Skeletal muscle tissue (tissue), 4 donors: ENCODE data around the gene SNX2. TPM values are rescaled to one million over a fixed set of nuclear protein-coding genes. Genes with fewer than 3 reads are reported as not detected.
A peak's percentile ranks its signal among the peaks of the same experiment; 100 is the strongest.

Experiments
- H3K27ac ChIP-seq: one replicate; pipeline ENCODE4 v1.7.0; 2013; ENCODE audit warnings: mild to moderate bottlenecking, low read depth, low read length, inconsistent platforms
- H3K27me3 ChIP-seq, 3 donors: one replicate each; pipeline ENCODE4 v1.7.0; 2013; ENCODE audit warnings: low read length in 3 of 3; ENCODE audit not compliant: control insufficient read depth in 3 of 3, insufficient read depth in 3 of 3
- H3K36me3 ChIP-seq, 3 donors: one replicate each; pipeline ENCODE4 v1.7.0; 2013; ENCODE audit warnings: low read length in 3 of 3; ENCODE audit not compliant: control insufficient read depth in 3 of 3, insufficient read depth in 3 of 3
- H3K4me1 ChIP-seq, 3 donors: one replicate each; pipeline ENCODE4 v1.7.0; 2013; ENCODE audit warnings: low read length in 3 of 3, mild to moderate bottlenecking in 3 of 3; ENCODE audit not compliant: control insufficient read depth in 3 of 3, insufficient read depth in 3 of 3
- H3K4me3 ChIP-seq, 3 donors: one replicate each; pipeline ENCODE4 v1.7.0; 2013; ENCODE audit warnings: low read length in 3 of 3
- H3K9ac ChIP-seq, 3 donors: one replicate each; pipeline ENCODE4 v1.7.0; 2013; ENCODE audit warnings: low read length in 3 of 3, mild to moderate bottlenecking in 3 of 3, moderate library complexity in 2 of 3, low read depth in 1 of 3
- H3K9me3 ChIP-seq, 3 donors: one replicate each; pipeline ENCODE4 v1.7.0; 2013; ENCODE audit warnings: low read length in 3 of 3; ENCODE audit not compliant: control insufficient read depth in 3 of 3
- total RNA-seq: library from RNA; depleted of rRNA; stranded (reverse); fragments of >200 nt; gene quantifications from one replicate; pipeline ENCODE4 v1.2.3, GENCODE V29; 2014
- donor health status: Osteomylitis.

Gene SNX2
- total RNA-seq = 37.6 TPM

DNA sequence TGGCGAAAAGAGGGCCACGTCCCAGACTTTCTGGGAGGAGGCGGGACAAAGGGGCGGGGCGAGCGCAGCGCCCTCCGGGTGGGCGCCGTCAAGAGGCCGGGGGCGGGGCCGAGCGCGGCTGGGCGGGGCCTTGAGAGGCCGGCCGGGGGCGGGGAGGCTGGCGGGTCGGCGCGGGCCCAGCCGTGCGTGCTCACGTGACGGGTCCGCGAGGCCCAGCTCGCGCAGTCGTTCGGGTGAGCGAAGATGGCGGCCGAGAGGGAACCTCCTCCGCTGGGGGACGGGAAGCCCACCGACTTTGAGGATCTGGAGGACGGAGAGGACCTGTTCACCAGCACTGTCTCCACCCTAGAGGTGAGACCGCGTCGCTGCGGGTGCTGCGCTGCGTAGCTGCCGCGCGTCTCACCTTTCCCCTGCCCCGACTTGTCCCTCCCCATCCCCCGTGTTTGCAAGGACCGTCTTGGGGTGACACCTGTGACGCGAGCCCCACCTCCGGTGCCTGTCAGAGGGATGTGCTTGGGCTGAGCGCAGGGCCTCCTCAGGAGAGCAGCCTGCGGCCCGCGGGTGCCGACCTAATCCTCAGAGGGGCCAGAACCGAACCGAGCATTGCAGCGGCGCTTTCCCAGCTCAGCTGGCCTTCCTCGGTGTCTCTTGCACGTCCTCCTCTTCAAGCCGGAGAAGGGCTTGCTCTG is at the start of gene SNX2:
Gene SNX2, plus strand, starts transcription at position 220 of the 689 bp plus-strand sequence. Its CDS starts 24 bp downstream, at position 244.
- no peaks in the 10 kb centered on the region for H3K9me3 ChIP-seq
- peak within 1 kb of the TSS; percentile 92 for H3K27ac ChIP-seq
- H3K9ac ChIP-seq = peak within 1 kb of the TSS; percentile 91 to 94 (median 94)
- peak within 1 kb of the TSS; percentile 88 to 98 (median 93) for H3K4me3 ChIP-seq
- no peaks in the 10 kb centered on the region for H3K36me3 ChIP-seq
- peaks cover 0 to 9% (median 3%) of the 10 kb centered on the region in 3 donors for H3K4me1 ChIP-seq
- H3K27me3 ChIP-seq = peaks cover 0 to 3% (median 0%) of the 10 kb centered on the region in 3 donors

- no peaks in the 10 kb centered on the region for H3K9me3 ChIP-seq
- no peak overlapping the region for H3K4me3 ChIP-seq
- no peak overlapping the region for H3K9ac ChIP-seq
- H3K27ac ChIP-seq = no peak overlapping the region
- no peaks in the 10 kb centered on the region for H3K27me3 ChIP-seq
- no peaks in the 10 kb centered on the region for H3K36me3 ChIP-seq
- H3K4me1 ChIP-seq = peaks cover 0 to 2% (median 0%) of the 10 kb centered on the region in 3 donors
Measured at GRCh38 chr5:122727112-122727541, 47.8 kb upstream of the SNX2 start.

DNA sequence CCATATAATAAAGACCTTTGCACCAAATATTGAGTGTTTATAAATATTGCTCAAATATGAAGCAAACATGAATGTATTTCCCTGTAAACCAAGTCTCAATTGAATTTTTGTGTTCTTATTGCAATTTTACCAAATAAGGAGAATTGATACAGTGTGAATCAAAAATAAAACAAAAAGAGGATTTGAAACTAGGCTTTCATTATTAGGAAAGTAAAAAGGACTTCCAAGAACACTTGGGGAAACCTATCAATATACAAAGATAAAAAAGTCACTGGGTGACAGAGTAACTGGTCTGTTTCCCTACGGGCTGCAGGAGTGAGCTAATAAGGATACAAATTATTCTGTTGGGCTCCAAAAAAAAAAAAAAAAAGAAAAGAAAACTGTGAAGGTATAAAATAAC is 44.8 kb upstream of the SNX2 start:
- Histone ChIP-seq H3K4me3 (no peak overlapping the region), H3K36me3 (no peaks in the 10 kb centered on the region), H3K27ac (no peak overlapping the region), H3K4me1 (no peaks in the 10 kb centered on the region), H3K9ac (no peak overlapping the region), H3K9me3 (peaks cover 0 to 2% (median 0%) of the 10 kb centered on the region in 3 donors), H3K27me3 (no peaks in the 10 kb centered on the region)

DNA sequence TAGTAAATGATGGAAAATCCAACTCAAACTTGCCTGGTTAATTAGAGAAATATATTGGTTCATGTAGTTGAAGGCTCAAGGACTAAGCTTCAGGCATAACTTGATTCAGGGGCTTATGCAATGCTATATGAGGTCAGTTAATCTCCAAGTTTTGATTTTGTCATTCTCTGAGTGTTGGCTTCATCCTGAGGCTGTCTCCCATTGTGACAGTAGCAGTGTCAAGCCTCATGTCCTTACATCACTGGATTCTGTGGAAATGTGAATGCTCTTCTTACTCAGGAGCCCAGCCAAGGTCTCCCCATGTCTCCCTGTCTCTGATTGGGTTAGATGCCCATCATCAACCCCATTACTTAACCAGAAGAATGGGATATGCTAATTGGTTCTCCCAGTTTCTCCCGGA is 44.4 kb upstream of the SNX2 start:
- Histone ChIP-seq H3K27ac (no peak overlapping the region), H3K4me3 (no peak overlapping the region), H3K4me1 (no peaks in the 10 kb centered on the region), H3K27me3 (no peaks in the 10 kb centered on the region), H3K9me3 (peaks cover 0 to 5% (median 0%) of the 10 kb centered on the region in 3 donors), H3K9ac (no peak overlapping the region), H3K36me3 (no peaks in the 10 kb centered on the region)

GRCh38 chr5:122736086-122736845 is 38.6 kb upstream of the SNX2 start:
- H3K4me1 ChIP-seq = no peaks in the 10 kb centered on the region
- no peak overlapping the region for H3K4me3 ChIP-seq
- H3K9me3 ChIP-seq = peaks cover 0 to 5% (median 0%) of the 10 kb centered on the region in 3 donors
- no peak overlapping the region for H3K9ac ChIP-seq
- H3K36me3 ChIP-seq = no peaks in the 10 kb centered on the region
- H3K27ac ChIP-seq = no peak overlapping the region
- no peaks in the 10 kb centered on the region for H3K27me3 ChIP-seq

DNA sequence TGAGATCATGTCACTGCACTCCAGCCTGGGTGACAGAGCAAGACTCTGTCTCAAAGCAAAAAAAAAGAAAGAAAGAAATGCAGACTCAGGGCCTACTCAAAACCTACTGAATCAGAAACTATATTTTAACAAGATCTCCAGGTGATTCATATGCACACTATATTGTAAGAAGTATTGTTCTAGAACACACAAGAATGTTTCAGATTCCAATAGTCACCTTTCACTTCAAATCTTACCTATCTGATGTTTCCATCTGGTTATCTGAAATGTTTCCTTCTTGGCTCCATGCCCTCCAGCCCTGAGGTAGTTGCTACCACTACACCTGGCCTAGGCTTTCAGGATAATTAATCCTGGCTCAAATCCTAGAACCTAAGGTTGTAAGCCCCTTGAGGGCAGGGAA is 36.8 kb upstream of the SNX2 start:
- no peak overlapping the region for H3K27ac ChIP-seq
- peaks cover 0 to 5% (median 0%) of the 10 kb centered on the region in 3 donors for H3K9me3 ChIP-seq
- H3K4me3 ChIP-seq = no peak overlapping the region
- no peaks in the 10 kb centered on the region for H3K36me3 ChIP-seq
- H3K9ac ChIP-seq = no peak overlapping the region
- no peaks in the 10 kb centered on the region for H3K27me3 ChIP-seq
- no peaks in the 10 kb centered on the region for H3K4me1 ChIP-seq

DNA sequence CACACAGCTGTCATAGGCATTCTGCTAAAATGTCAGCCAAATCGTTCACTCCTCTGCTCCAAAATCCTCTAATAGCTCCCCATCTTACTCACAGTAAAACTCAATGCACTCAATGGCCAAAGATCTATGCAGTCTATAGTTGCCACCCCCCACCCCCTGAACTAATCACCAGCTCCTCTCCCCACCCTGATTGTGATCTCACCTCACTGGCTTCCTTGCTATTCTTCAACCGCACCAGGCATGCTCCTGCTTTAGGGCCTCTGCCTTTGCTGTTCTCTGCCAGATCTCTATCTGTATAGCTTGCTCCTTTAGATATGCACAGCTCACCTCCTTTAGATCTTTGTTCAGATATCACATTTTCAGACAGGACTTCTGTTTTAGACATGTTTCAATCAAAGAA is 33.2 kb upstream of the SNX2 start:
- Histone ChIP-seq H3K9ac (no peak overlapping the region), H3K4me3 (no peak overlapping the region), H3K9me3 (no peaks in the 10 kb centered on the region), H3K4me1 (no peaks in the 10 kb centered on the region), H3K36me3 (no peaks in the 10 kb centered on the region), H3K27me3 (no peaks in the 10 kb centered on the region), H3K27ac (no peak overlapping the region)

DNA sequence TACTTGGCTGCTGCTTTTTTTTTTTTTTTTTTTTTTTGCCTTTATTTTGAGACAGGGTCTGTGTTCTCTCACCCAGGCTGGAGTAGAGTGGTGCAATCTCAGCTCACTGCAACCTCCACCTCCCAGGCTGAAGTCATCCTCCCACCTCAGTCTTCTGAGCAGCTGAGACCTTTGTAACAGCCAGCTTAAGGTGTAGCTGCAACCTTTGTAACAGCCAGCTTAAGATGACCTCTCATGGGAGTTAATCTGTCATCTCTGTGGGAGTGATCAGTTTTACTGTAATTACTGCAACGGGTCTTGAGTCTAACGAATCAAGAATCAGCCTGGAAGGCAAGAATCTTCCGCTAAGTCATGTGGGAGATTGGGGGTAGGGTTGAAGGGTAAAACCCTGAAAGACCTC is 31.6 kb upstream of the SNX2 start:
- no peak overlapping the region for H3K4me3 ChIP-seq
- no peaks in the 10 kb centered on the region for H3K9me3 ChIP-seq
- H3K27me3 ChIP-seq = no peaks in the 10 kb centered on the region
- no peaks in the 10 kb centered on the region for H3K4me1 ChIP-seq
- no peak overlapping the region for H3K9ac ChIP-seq
- H3K27ac ChIP-seq = no peak overlapping the region
- H3K36me3 ChIP-seq = no peaks in the 10 kb centered on the region

GRCh38 chr5:122745597-122745996 is 29.3 kb upstream of the SNX2 start:
- H3K9ac ChIP-seq = no peak overlapping the region
- no peak overlapping the region for H3K4me3 ChIP-seq
- no peaks in the 10 kb centered on the region for H3K4me1 ChIP-seq
- no peaks in the 10 kb centered on the region for H3K9me3 ChIP-seq
- H3K27ac ChIP-seq = no peak overlapping the region
- no peaks in the 10 kb centered on the region for H3K36me3 ChIP-seq
- H3K27me3 ChIP-seq = no peaks in the 10 kb centered on the region

DNA sequence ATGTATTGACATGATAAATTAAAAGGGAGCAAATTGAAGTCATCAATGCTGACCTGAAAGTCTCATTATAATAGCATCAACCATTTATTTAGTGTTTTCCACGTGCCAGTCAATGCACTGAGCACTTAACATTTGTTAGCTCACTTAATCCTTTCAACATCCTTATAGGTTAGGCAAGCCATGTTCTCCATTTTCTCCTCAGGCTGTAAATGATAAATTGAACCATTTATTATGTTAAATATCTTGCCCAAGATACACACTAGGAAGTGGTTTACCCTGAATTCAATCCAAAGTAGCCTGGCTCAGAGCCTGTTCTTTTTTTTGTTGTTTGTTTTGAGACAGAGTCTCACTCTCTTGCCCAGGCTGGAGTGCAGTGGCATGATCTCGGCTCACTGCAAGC is 25.0 kb upstream of the SNX2 start:
- H3K36me3 ChIP-seq = no peaks in the 10 kb centered on the region
- no peaks in the 10 kb centered on the region for H3K27me3 ChIP-seq
- H3K4me1 ChIP-seq = no peaks in the 10 kb centered on the region
- H3K4me3 ChIP-seq = no peak overlapping the region
- no peaks in the 10 kb centered on the region for H3K9me3 ChIP-seq
- H3K27ac ChIP-seq = no peak overlapping the region
- H3K9ac ChIP-seq = no peak overlapping the region
